GM21515 (cell line): ENCODE data around the gene GINS1.

ENCODE experiments used
- ATAC-seq: cut with Tn5 transposase; IDR thresholded peaks from one replicate; pipeline ENCODE4 v1.9.1; 2021; ENCODE audit not compliant: unreplicated experiment

Gene GINS1

DNA sequence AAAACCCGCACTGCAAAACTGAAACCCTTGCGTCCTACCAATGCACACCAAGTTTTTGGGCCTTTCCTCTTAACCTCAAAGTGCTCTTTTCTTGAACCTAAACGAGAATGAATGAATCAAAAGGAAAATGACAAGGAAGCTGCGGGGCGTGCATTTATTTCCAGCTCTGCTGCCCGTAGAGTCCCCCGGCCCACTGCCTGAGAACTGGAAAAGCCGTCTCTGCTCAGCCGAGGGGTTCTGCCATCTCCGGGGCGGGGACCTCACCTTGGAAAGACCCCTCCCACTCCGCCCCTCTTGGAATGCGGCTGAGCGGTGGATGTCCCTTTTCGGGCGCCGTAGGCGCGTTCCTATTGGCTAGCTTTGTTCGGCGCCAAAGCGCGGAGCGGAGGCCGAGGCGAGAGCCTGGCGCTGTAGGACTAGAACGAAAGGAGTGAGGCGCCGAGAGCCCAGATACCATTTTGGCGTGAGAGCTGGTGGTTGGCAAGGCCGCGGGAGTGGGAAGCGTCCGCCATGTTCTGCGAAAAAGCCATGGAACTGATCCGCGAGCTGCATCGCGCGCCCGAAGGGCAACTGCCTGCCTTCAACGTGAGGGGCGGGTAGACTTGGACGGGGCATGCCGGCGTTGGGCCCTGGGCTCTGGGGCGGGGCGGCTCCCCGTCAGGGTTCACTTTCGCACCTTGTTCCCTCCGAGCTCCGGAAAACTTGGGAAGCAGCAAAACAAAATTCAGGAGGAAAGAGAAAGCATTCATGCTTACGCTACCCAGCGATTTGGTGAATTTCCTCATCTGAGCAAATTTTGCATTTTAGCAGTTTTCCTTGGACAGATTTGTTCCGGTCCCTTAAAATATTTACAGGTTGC is at the start of gene GINS1:
GINS1 (plus strand) TSS at position 363 of the 859 bp plus-strand sequence; CDS start at position 511, 148 bp downstream.
- ATAC-seq, result peak; percentile 82

DNA sequence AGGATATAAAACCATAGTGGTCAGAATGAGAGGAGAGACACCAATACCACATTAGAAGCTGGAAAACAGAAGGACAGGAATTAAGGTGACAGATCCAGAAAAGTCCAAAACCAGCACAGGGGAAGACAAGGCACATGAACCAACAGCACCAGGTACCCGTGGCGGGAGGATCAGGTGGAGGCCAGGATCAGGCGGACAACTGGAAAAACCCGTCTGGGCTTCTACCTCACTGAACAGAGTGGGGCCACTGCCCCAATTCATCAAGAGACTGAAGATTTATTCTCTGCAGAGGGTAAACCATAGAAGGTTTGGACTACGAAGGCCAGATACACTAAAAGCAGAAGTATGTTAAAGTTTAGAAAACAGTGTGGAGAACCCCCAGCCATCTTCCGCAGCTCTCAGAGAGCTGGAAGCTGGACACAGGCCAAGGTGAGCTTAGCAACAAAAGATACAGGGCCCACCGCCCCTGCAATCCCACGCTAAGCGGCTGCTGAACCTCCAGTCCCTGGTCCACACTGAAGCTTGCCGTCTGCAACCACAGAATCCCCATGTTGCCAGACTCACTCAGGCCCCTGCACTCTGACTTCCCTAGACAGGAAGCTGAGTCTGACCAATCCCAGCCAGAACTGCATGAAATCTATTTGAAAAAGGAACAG is 46.7 kb upstream of the GINS1 start:
- ATAC-seq, result peak; percentile 47

DNA sequence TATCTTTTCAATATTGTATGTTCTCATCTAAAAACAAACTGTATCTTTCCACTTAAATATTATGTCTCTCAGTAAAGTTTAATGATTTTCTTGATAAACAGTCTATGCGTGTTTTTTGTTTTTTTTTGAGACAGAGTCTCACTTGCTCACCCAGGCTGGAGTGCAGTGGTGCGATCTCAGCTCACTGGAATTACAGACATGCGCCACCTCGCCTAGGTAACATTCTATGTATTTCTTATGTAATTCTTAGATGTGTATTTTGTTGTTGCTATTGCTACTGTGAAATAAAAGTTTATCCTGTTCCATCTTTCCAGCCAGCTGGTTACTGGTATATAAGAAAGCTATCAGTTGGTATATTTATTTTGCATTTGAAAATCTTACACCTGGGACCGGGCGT is 46.2 kb upstream of the GINS1 start:
- ATAC-seq, result no peak

DNA sequence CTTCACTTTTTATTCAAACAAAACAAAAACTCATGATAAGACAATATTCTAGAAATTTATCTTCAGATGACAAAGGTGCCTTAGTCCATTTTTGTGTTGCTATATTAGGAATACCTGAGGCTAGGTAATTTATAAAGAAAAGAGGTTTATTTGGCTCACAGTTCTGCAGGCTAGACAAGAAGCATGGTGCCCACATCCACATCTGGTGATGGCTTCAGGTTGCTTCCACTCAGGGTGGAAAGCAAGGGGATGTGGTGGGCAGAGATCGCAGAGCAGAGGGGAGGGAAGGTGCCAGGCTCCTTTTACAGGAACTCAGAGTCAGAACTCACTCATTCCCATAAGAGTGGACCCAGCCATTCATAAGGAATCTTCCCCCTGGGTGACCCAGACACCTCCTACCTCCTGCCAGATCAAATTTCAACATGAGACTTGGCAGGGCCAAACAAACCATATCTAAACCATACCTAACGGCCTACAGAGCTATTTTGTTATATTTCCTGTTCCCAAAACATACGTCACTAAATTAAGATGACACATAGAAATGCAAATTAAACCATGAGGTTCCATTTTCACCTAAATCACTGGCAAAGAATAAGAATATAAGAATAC is 43.2 kb upstream of the GINS1 start:
- no peak for ATAC-seq

DNA sequence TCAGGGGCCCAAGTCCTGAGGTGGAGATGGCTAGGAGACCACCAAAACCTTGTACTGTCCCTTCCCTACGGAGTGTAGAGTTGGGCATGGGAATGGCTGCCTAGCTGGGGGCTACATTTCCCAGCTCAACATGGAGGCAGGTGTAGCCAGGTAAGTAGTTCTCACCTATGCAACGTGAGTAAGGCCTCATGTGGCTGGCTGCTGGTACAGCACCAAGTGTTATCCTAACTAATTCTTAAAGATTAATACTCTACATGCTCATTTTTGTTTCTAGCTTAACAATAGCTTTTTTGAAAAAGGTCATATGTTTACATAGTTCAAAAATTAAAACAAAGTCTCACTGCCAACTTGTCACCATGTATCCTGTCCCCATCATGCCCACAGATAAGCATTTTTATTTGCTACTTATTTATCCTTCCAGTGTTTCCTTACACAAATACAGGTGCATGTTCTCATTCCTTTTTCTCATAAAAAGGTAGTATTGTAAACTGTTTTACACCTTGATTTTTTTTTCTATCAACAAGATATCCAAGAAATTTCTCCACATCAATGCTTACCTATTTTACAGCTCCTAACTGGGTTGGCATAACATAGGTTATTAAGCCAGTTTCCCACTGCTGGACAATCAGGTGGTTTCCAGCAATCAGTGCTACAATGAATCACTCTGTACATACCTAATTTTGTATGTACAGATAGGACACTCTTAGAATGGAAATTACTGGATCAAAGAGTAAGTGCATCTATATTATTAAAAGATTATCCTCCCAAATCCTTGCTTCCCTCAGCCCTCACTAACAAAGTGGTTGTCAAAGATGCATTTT is 42.4 kb upstream of the GINS1 start:
- ATAC-seq, result no peak

DNA sequence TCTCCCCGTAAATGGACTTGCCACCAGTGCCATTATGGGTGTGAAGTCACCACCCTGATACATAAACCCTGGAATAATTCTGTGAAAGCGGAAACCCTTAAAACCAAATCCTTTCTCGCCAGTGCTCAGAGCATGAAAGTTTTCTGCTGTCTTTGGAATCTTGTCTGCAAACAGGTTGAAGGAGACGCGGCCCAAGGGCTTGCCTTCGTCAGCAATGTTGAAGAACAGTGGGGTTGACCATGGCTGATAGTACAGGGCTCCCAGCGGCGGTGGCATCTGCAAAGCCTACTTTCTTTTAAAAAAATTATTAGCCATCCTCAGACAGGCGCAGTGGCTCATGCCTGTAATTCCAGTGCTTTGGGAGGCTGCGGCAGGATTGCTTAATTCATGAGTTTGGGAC is 38.9 kb upstream of the GINS1 start:
- ATAC-seq, result no peak

DNA sequence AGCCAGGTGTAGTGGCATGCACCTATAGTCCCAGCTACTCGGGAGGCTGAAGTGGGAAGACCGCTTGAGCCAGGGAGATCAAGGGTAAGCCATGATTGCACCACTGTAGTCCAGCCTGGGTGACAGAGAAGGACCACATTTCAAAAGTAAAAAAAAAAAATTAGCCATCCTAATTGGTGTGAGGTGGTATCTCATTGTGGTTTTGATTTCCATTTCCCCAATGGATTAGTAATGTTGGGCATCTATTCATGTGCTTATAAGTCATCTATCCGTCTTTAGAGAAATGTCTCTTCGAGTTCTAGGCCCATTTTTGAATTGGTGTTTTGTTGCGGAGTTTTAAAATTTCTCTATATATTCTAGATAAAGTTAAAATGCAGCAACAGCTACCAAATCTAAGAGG is 38.5 kb upstream of the GINS1 start:
- ATAC-seq, result no peak

DNA sequence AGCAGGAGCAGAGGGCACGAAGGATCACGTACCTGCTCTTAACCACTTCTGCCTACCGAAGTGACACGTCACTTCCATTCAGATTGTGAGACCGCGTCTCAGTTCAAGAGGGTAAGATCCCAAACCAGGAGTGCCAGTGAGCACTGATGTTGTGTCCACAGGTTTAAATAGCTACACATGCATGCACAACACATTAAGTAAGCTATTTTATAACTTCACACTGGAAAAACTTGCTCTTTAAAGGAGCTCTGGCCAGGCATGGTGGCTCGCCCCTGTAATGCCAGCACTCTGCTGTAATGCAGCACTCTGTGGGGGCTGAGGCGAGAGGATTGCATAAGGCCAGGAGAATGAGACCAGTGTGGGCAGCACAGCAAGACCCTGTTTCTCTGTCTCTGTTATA is 37.9 kb upstream of the GINS1 start:
- ATAC-seq, result no peak

DNA sequence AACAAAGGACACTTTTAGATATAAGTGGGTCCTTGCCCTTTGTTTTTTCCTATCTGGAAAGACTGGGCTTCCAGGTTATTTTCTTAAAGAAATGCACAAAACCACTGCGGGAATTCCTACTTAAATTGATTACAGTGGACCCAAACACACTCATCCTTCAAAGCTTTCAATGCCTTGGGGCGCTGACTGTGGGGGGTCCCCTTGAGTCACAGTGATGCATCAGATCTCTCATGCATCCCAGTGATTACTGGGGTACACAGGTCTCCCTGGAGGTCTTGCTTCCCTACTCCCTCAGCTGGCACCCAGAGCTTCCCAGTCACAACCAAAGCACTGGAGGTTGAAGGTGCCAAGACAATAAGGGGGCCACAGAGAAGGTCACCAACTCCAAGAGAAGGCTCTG is 37.5 kb upstream of the GINS1 start:
- no peak for ATAC-seq

DNA sequence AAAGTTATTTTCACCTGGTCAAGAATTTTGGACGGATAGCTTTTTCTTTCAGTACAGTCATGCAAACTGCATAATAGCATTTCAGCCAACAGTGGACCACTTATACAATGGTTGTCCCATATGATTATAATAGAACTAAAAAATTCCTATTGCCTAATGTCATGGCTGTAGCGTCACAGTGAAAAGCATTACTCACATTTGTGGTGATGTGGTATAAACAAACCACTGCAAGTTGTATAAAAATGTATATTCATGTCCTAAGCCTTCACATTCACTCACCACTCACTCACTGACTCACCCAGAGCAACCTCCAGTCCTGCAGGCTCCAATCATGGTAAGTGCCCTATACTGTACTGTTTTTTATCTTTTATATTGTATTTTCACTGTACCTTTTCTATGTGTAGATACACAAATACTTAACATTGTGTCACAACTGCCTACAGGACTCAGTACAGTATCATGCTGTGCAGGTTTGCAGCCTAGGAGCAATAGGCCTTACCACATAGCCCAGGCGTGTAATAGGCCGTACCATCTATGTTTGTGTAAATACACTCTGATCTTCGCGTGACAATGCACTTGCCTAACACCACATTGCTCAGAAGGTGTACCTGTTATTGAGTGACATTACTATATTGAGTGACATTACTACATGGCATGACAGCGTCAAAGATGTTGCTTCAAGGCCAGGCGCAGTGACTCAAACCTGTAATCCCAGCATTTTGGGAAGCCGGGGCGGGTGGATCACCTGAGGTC is 34.7 kb upstream of the GINS1 start:
- ATAC-seq, result no peak

DNA sequence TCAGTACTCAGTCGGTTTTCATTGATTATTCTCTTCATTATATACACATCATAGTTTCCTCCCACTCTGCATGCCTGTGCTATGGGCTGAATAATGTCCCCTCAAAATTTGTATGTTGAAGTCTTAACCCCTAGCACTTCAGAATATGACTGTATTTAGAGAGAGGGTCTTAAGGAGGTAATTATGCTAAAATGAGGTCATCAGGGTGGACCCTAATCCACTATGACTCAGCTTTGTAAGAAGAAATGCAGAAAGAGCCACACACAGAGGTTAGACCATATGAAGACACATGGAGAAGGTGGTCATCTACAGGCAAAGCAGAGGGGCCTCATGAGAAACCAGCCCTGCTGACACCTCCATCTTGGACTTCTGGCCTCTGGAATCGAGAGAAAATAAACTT is 32.6 kb upstream of the GINS1 start:
- no peak for ATAC-seq

DNA sequence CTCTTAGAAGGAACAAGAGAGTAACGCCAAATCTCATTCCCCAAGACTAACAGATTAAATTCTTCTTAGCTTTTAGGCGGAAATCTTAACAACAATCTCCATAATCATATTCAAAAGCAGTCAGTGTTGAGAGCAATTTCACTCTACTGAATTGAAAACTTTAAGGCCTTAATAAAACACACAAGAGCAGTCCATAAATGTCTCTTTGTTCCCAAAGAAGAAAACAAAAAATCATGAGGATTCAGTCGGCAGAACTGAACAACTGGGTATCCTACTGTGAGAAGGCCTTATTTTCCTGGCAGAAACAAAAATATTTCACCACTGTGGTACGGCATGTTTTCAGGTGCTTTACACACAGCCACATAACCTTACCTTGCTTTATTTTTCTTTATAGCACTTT is 31.2 kb upstream of the GINS1 start:
- ATAC-seq, result no peak

DNA sequence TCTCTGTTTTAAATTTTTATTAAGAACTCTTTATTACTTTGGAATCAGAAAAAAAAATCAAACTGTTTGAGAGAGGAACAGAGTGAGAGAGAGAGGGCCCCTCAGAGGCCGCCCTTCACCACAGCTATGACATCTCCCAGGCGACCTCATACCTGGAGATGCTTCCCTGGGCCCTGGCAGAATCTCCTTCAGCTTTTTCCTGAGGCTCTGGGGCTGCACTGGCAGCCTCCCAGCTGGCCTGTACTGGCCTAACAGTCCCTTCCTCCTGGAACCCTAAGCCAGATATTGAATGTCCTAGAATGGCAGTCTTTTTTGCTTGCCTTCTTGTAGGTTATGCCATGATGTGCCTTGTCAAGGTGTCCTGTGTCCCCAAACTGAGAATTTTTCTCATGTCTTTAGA is 30.6 kb upstream of the GINS1 start:
- ATAC-seq, result no peak

DNA sequence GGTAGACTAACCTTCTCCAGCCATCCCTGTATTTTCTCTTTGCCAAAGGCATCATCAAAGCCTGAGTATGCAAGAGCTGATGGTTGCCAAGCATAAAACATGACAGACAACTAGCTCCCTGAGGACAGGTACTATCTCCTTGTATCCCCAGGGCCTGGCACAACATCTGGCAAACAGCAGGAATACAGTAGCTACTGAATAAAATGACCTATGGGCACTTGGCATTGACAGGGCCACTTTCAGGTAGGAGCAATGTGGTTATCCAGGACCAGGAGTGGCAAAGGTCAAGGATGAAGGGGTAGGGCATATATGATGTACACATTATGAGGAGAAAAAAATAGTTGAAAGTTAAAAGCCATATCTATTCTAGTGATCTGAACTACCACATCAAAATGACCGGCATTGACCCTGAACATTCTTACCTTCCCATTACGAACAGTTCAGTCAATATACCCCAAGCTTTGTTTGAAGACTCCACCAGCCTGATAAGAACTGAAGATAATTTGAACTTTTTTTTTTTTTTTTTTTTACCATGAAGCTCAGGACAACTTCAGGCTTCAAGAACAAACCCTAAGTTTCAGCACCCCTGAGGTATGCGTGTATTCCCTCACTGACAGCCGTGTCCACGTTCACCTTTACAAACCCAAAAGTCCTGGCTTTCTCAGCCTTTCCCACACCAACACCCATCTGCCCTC is 29.1 kb upstream of the GINS1 start:
- ATAC-seq, result no peak

DNA sequence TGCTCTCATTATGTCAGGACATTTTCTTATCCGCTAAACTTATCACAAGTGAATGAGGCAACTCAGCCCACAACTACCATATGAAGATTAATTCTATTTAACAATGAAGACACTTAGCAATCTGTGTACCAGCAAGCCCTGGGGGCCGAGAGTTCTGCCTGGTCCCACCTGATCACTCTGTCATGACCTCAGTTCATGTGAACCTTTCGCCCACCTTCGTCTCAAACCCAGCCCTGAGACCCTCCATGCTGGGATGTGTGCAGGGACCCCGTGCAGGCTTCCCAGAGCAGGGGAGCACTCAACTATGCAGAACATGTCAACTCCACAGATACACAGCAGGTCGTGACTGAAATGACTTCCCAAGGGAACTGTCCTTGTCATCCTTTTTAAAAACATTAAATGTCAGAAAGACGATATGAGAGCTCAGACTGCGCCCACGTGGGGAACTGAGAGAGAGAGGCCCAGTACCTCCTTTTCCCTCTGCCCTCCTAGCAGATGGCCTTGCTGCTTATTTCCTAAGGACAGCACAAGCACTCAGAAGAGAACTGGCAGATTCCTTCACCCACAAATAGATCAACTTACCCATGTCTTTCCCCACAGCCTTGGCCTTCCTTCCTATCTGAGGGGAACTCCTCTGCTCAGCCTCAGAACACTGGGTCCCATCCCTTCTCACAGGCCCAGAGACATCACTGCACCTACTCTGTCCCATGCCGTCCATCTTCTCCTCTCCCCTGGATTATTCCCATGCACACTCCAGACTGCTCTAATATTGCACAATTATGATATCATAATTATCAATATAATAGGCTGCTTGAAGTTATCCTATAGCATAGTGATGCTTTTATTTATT is 28.4 kb upstream of the GINS1 start:
- no peak for ATAC-seq

DNA sequence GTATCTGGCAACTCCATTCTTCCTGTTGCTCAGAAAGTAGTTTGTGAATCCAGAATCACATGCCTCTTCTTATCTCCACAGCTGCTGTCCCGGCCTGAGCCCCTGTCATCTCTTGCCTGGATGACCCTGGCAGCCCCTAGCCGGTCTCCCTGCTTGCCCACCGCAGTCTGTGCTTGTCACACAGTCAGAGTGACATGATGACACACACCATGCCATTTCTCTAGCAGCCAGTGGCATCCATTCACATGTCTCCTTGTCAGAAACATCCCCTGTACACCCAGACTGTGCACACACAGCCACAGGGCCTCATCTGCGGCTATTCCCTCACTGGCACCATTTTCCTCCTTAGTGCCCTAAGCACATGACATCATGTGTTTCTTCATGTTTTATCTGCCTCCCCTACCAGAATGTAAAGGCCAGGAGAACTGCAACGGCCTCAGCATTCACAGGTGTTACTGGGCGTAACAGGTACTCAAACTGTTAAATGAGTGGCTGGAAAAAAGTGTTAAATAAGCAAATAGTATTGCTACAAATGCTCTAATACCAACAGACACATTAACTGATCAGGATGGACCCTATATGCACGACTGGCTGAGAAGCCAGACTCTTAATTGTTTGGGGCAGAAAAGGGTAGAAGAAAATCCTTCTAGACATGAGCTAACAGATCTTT is 26.4 kb upstream of the GINS1 start:
- ATAC-seq, result no peak

DNA sequence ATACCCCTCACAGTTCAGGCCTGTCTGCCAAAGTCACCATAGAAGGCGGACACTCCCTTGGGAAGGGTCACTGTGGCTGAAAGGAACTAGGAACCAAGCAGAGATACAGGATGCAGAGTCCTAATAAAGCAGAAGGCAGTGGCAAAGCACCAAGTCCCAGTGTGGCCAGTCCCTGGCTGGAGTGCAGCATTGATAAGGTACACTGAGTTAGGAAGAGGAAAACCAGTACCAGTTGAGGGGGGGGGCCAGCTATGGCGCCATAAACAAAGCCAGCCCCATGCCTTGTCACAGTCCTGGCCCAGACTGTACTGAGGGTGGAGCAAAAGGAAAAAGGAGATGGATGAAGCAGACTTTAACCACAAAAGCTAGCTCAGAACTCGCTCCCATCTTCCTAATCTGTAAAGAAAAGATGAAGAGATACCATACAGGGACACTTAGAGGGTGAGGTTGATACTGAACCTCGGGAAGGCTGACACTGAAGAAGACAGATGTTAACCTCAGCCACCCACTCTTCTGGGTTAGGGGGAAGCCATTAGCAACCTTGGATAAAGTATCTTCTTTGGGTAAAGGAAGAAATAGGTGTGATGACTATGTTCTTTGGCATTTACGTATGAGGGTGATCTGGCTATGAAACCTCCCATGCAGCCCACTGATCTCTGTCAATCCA is 24.6 kb upstream of the GINS1 start:
- ATAC-seq, result no peak

DNA sequence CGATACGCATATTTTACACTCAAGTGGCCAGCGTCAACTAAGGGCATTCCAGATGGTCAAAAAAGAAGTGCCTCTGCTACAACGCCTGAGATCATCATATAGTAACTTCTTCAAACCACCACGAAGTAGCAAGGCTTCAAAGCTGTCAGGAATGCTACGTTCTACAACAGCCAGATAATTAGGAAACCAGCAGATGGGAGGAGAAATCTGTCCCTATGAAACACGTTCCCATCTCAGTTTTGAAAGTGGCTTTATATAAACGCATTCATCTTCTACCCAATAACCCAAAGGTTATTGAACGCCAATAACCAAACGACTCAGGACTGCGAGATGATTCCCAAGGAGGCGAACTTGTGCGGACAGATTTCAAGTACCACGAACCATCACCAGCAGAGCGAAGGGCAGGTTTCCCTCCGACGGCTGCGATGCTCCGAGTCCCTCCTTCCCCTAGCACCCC is 18.0 kb upstream of the GINS1 start:
- no peak for ATAC-seq
